Caco-2 (cell line): Measurements from ENCODE around the gene PPFIA1. TPM values are rescaled to one million over a fixed set of nuclear protein-coding genes. Genes with fewer than 3 reads are reported as not detected.
A peak's percentile ranks its signal among the peaks of the same experiment; 100 is the strongest.

ENCODE experiments used
- BruUV-seq: library from RNA; stranded (reverse); fragments of 400-500 nt; replicated peaks from 2 replicates; lab custom pipeline; 2021; lab: Mats Ljungman, UMichigan
- CTCF ChIA-PET: fragments of 300-600 bp; sonication (Branson Sonifier 250); formaldehyde crosslinking; loops from one replicate; lab custom pipeline; 2022; ENCODE audit warnings: antibody characterized with exemption; lab: Charles Lee
- POLR2A ChIA-PET: fragments of 300-600 bp; sonication (Branson Sonifier 250); formaldehyde crosslinking; loops from one replicate; lab custom pipeline; 2022; ENCODE audit warnings: antibody characterized with exemption; lab: Charles Lee
- DNase-seq, 2 experiments: peaks; one replicate each; pipeline versions ENCODE4 v3.0.0 to v3.0.0-alpha.2; 2020 to 2022
- H3K27me3 ChIP-seq: replicated peaks from 2 replicates; pipeline ENCODE4 v1.6.0; 2011; ENCODE audit warnings: low read length; ENCODE audit not compliant: control insufficient read depth, insufficient read depth
- H3K36me3 ChIP-seq: 2 replicates; pipeline ENCODE4 v1.5.1; 2011; ENCODE audit warnings: low read length; ENCODE audit not compliant: control insufficient read depth, insufficient read depth
- H3K4me1 ChIP-seq: fragments of 250-450 bp; sonication (Bioruptor Pico); 2 replicates; pipeline ENCODE4 v1.5.1; 2020; ENCODE audit warnings: mild to moderate bottlenecking
- H3K4me3 ChIP-seq: 2 replicates; pipeline ENCODE4 v1.5.1; 2011; ENCODE audit warnings: low read depth, mild to moderate bottlenecking, control low read depth, low read length
- H3K9me3 ChIP-seq: fragments of 250-450 bp; sonication (Bioruptor Pico); 2 replicates; pipeline ENCODE4 v1.5.1; 2020; ENCODE audit warnings: mild to moderate bottlenecking, moderate library complexity
- H3K27ac Mint-ChIP-seq: one replicate; pipeline ENCODE4 v1.8.0; 2022; ENCODE audit warnings: mixed read lengths; ENCODE audit not compliant: unreplicated experiment
- H3K27me3 Mint-ChIP-seq: one replicate; pipeline ENCODE4 v1.8.0; 2022; ENCODE audit warnings: mixed read lengths; ENCODE audit not compliant: insufficient read depth, unreplicated experiment
- H3K36me3 Mint-ChIP-seq: one replicate; pipeline ENCODE4 v1.8.0; 2022; ENCODE audit warnings: mild to moderate bottlenecking, mixed read lengths; ENCODE audit not compliant: insufficient read depth, unreplicated experiment
- H3K4me1 Mint-ChIP-seq: one replicate; pipeline ENCODE4 v1.8.0; 2022; ENCODE audit warnings: low read depth, mixed read lengths; ENCODE audit not compliant: unreplicated experiment
- H3K4me3 Mint-ChIP-seq: one replicate; pipeline ENCODE4 v1.8.0; 2022; ENCODE audit warnings: mild to moderate bottlenecking, moderate library complexity, mixed read lengths; ENCODE audit not compliant: unreplicated experiment
- H3K9me3 Mint-ChIP-seq: one replicate; pipeline ENCODE4 v1.8.0; 2022; ENCODE audit warnings: mixed read lengths; ENCODE audit not compliant: unreplicated experiment
- CTCF ChIP-seq, 2 experiments: fragments of 200-600 bp in 1 of 2; IDR thresholded peaks; 1 replicate in 1 of 2; 2 replicates in 1 of 2; pipeline versions ENCODE4 v1.5.1 to v1.8.0; 2011 to 2022; ENCODE audit warnings: antibody characterized with exemption in 1 of 2, control low read depth in 1 of 2, inconsistent platforms in 1 of 2, low read depth in 1 of 2, low read length in 1 of 2, mild to moderate bottlenecking in 1 of 2, moderate library complexity in 1 of 2; ENCODE audit not compliant: insufficient read depth in 1 of 2, severe bottlenecking in 1 of 2, unreplicated experiment in 1 of 2
- intact Hi-C: fragments of 100-400 bp; cut with micrococcal nuclease; formaldehyde crosslinking; loops from one replicate; pipeline ENCODE4 v1.10.0; 2022; ENCODE audit not compliant: unreplicated experiment
- total RNA-seq: library from RNA; stranded (reverse); gene quantifications from 2 replicates; pipeline ENCODE4 v1.2.3, GENCODE V29; 2022

The PPFIA1 gene
- total RNA-seq, 1 experiment from 2014 or later, result 148 TPM

- Mint-ChIP-seq H3K4me1 (no peaks in the 10 kb centered on the region), H3K27ac (peak overlapping the region; percentile 45), H3K27me3 (no peaks in the 10 kb centered on the region), H3K9me3 (no peaks in the 10 kb centered on the region), H3K4me3 (no peak overlapping the region), H3K36me3 (peaks cover 95% of the 10 kb centered on the region)
- no TSS peak for BruUV-seq
- TF ChIP-seq CTCF (IDR thresholded peaks at IDR 0.05; ENCODE audit: insufficient read depth in 1 of 2, low read depth in 1 of 2, low read length in 1 of 2, severe bottlenecking in 1 of 2, unreplicated experiment in 1 of 2), result no peak
- H3K9me3 ChIP-seq, result no peaks in the 10 kb centered on the region
- peaks cover 8% of the 10 kb centered on the region for H3K36me3 ChIP-seq
- no peak overlapping the region for H3K4me3 ChIP-seq
- DNase-seq, result no peak
- intact Hi-C loops, result no loop called here
- ChIA-PET CTCF (no interaction called here), POLR2A (no interaction called here)
- no peaks in the 10 kb centered on the region for H3K4me1 ChIP-seq
- H3K27me3 ChIP-seq, result no peaks in the 10 kb centered on the region
Observed at GRCh38 chr11:70353900-70354568, 83.5 kb downstream of the PPFIA1 start.

- intact Hi-C loops, result no loop called here
- no TSS peak for BruUV-seq
- Histone ChIP-seq H3K4me1 (no peaks in the 10 kb centered on the region), H3K27me3 (no peaks in the 10 kb centered on the region), H3K9me3 (no peaks in the 10 kb centered on the region), H3K4me3 (no peak overlapping the region), H3K36me3 (peaks cover 8% of the 10 kb centered on the region)
- H3K27ac Mint-ChIP-seq, result no peak overlapping the region
- CTCF ChIA-PET, result no interaction called here
- H3K9me3 Mint-ChIP-seq, result no peaks in the 10 kb centered on the region
- no peaks in the 10 kb centered on the region for H3K4me1 Mint-ChIP-seq
- H3K36me3 Mint-ChIP-seq, result peaks cover 95% of the 10 kb centered on the region
- TF ChIP-seq CTCF (IDR thresholded peaks at IDR 0.05; ENCODE audit: insufficient read depth in 1 of 2, low read depth in 1 of 2, low read length in 1 of 2, severe bottlenecking in 1 of 2, unreplicated experiment in 1 of 2), result no peak
- H3K27me3 Mint-ChIP-seq, result no peaks in the 10 kb centered on the region
- no peak for DNase-seq
- no peak overlapping the region for H3K4me3 Mint-ChIP-seq
- POLR2A ChIA-PET, result no interaction called here
Observed at GRCh38 chr11:70354629-70355028, 84.1 kb downstream of the PPFIA1 start.

GRCh38 chr11:70358753-70359152 lies 88.3 kb downstream of the PPFIA1 start:
- no peaks in the 10 kb centered on the region for H3K4me1 ChIP-seq
- BruUV-seq, result no TSS peak
- H3K27ac Mint-ChIP-seq, result no peak overlapping the region
- H3K27me3 ChIP-seq, result no peaks in the 10 kb centered on the region
- H3K9me3 ChIP-seq, result no peaks in the 10 kb centered on the region
- H3K36me3 ChIP-seq, result peaks cover 9% of the 10 kb centered on the region
- H3K36me3 Mint-ChIP-seq, result peaks cover 99% of the 10 kb centered on the region
- no peak overlapping the region for H3K4me3 ChIP-seq
- CTCF ChIA-PET, result no interaction called here
- H3K27me3 Mint-ChIP-seq, result no peaks in the 10 kb centered on the region
- no peaks in the 10 kb centered on the region for H3K9me3 Mint-ChIP-seq
- H3K4me3 Mint-ChIP-seq, result no peak overlapping the region
- TF ChIP-seq CTCF (IDR thresholded peaks at IDR 0.05; ENCODE audit: insufficient read depth in 1 of 2, low read depth in 1 of 2, low read length in 1 of 2, severe bottlenecking in 1 of 2, unreplicated experiment in 1 of 2), result no peak
- H3K4me1 Mint-ChIP-seq, result no peaks in the 10 kb centered on the region
- POLR2A ChIA-PET, result no interaction called here
- intact Hi-C loops, result no loop called here
- DNase-seq, result no peak
